ENCODE measurements around the gene SLC35G3. TPM values are rescaled to one million over a fixed set of nuclear protein-coding genes. Genes with fewer than 3 reads are reported as not detected.

SLC35G3 gene
- total and polyA plus RNA-seq, 2 of the 4 experiments (the other 2 are of a cell fraction) = not detected

GRCh38 chr17:35240861-35241260 lies 46.7 kb upstream of the SLC35G3 start:
- H3K36me3 ChIP-seq (ENCODE audit: control insufficient read depth, insufficient read depth, low read length) = no peaks in the 10 kb centered on the region
- TF ChIP-seq SMC3 (IDR thresholded peaks at IDR 0.05; ENCODE audit: low read depth, low read length) = no peak
- TF ChIP-seq RFX5 (IDR thresholded peaks at IDR 0.05; ENCODE audit: low read depth, low read length) = no peak
- no peak for TF ChIP-seq POLR2A (IDR thresholded peaks at IDR 0.05; ENCODE audit: low read depth, low read length)
- TF ChIP-seq, protein P1, sequence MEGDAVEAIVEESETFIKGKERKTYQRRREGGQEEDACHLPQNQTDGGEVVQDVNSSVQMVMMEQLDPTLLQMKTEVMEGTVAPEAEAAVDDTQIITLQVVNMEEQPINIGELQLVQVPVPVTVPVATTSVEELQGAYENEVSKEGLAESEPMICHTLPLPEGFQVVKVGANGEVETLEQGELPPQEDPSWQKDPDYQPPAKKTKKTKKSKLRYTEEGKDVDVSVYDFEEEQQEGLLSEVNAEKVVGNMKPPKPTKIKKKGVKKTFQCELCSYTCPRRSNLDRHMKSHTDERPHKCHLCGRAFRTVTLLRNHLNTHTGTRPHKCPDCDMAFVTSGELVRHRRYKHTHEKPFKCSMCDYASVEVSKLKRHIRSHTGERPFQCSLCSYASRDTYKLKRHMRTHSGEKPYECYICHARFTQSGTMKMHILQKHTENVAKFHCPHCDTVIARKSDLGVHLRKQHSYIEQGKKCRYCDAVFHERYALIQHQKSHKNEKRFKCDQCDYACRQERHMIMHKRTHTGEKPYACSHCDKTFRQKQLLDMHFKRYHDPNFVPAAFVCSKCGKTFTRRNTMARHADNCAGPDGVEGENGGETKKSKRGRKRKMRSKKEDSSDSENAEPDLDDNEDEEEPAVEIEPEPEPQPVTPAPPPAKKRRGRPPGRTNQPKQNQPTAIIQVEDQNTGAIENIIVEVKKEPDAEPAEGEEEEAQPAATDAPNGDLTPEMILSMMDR (conservative IDR thresholded peaks at IDR 0.05; ENCODE audit: low read depth, low read length) = no peak
- TF ChIP-seq BHLHE40 (IDR thresholded peaks at IDR 0.05; ENCODE audit: low read depth, low read length) = no peak
- TF ChIP-seq MXI1 (IDR thresholded peaks at IDR 0.05; ENCODE audit: borderline replicate concordance, low read depth, low read length) = no peak
- no peak for TF ChIP-seq CEBPB (IDR thresholded peaks at IDR 0.05; ENCODE audit: low read depth, low read length)
- no peak for TF ChIP-seq CHD1 (IDR thresholded peaks at IDR 0.05; ENCODE audit: low read depth, low read length)
- TF ChIP-seq MAFK (IDR thresholded peaks at IDR 0.05; ENCODE audit: low read depth, low read length) = no peak
- TF ChIP-seq USF2 (IDR thresholded peaks at IDR 0.05; ENCODE audit: low read depth, low read length) = no peak
- TF ChIP-seq ELK1 (IDR thresholded peaks at IDR 0.05; ENCODE audit: borderline replicate concordance, low read depth, low read length) = no peak
- no peak for TF ChIP-seq FOS (IDR thresholded peaks at IDR 0.05; ENCODE audit: low read depth, low read length)
- TF ChIP-seq NFE2L2 (IDR thresholded peaks at IDR 0.05; ENCODE audit: low read depth, low read length) = no peak
- no peak for TF ChIP-seq RAD21 (IDR thresholded peaks at IDR 0.05; ENCODE audit: low read length)
- no peak for TF ChIP-seq RCOR1 (IDR thresholded peaks at IDR 0.05; ENCODE audit: insufficient replicate concordance, low read length)
- TF ChIP-seq MAZ (IDR thresholded peaks at IDR 0.05; ENCODE audit: borderline replicate concordance, low read depth, low read length) = no peak
- ChIA-PET POLR2A (ENCODE audit: unreplicated experiment) (no interaction called here), CTCF (interaction anchor here (0.7 kb wide), 1 partner anchor 99 kb away, joined by 3 read pairs; the partner anchor contains the start of gene NLE1)
- H3K4ac ChIP-seq (ENCODE audit: low read depth, low read length) = no peak overlapping the region
- dilution Hi-C loops (cut with HindIII; ENCODE audit: low sequenced_read_pairs, unreplicated experiment) = no loop called here
- H2BK20ac ChIP-seq (ENCODE audit: low read depth, low read length) = no peak overlapping the region
- H3K9me3 ChIP-seq (ENCODE audit: control insufficient read depth, insufficient read depth, low read length) = no peaks in the 10 kb centered on the region
- peaks cover 5% of the 10 kb centered on the region for H3K4me1 ChIP-seq (ENCODE audit: control insufficient read depth, insufficient read depth, low read length)
- no peak overlapping the region for H2AK9ac ChIP-seq (replicated peaks; ENCODE audit: low read depth, low read length, poor library complexity)
- no peak overlapping the region for H4K8ac ChIP-seq (ENCODE audit: low read depth in 2 of 2, low read length in 2 of 2)
- no peak overlapping the region for H3K14ac ChIP-seq (replicated peaks; ENCODE audit: low read depth, low read length)
- H3K18ac ChIP-seq (ENCODE audit: low read depth, low read length) = no peak overlapping the region
- no peak overlapping the region for H4K5ac ChIP-seq (ENCODE audit: low read depth, low read length)
- no peak overlapping the region for H4K91ac ChIP-seq (ENCODE audit: insufficient read depth, low read depth, low read length)
- no peaks in the 10 kb centered on the region for H3K27me3 ChIP-seq (ENCODE audit: control insufficient read depth, insufficient read depth, low read length)
- H3K9me1 ChIP-seq (ENCODE audit: insufficient read depth, low read length) = peaks cover 4% of the 10 kb centered on the region; the same call in 1 of the 2 replicates
- no peak overlapping the region for H3K27ac ChIP-seq (ENCODE audit: insufficient read depth, low read length)
- no peak overlapping the region for H3K56ac ChIP-seq (ENCODE audit: extremely low read depth, insufficient read depth, low read length)
- H2AK5ac ChIP-seq (ENCODE audit: low read depth, low read length) = no peak overlapping the region
- H2BK120ac ChIP-seq (ENCODE audit: low read depth, low read length) = no peak overlapping the region
- WGBS, 2 experiments (ENCODE audit: extremely low coverage in 2 of 2, insufficient read length in 1 of 2) = no CpG with 5 or more reads among the region's 8 CpGs
- no peak overlapping the region for H2BK5ac ChIP-seq (ENCODE audit: low read depth, low read length, poor library complexity, severe bottlenecking)
- no peak overlapping the region for H3K23ac ChIP-seq (ENCODE audit: low read depth, low read length)
- intact Hi-C loops (cut with micrococcal nuclease) = loop anchor here (5.0 to 10.0 kb wide), 3 partner anchors 69 to 504 kb away; partner anchors contain the start of gene SLFN11
- no peak overlapping the region for H3K4me3 ChIP-seq (ENCODE audit: insufficient read depth, low read depth, low read length)
- no peak overlapping the region for H2BK15ac ChIP-seq (ENCODE audit: low read depth, low read length)
- H3K9ac ChIP-seq (ENCODE audit: low read depth, low read length) = no peak overlapping the region
- no peak overlapping the region for H2AFZ ChIP-seq (replicated peaks; ENCODE audit: low read length, poor library complexity)
- ATAC-seq (ENCODE audit: low read depth) = no peak
- DNase-seq = no peak
- in situ Hi-C loops (cut with MboI; ENCODE audit: low sequenced_read_pairs) = no loop called here
- peaks cover 5% of the 10 kb centered on the region for H4K20me1 ChIP-seq (ENCODE audit: insufficient read depth, low read length)
- H3K4me2 ChIP-seq (ENCODE audit: low read depth, low read length) = no peak overlapping the region
- peaks cover 8 to 27% of the 10 kb centered on the region in 2 experiments for H3K79me1 ChIP-seq (ENCODE audit: low read depth in 1 of 2, low read length in 2 of 2)
- no TSS peak for BruUV-seq (replicated peaks)
